ENCODE data around the gene GNAQ.
"Not testable (repeated sequence)": the region's sequence is repeated elsewhere in the genome, so short reads cannot be mapped to it uniquely, and the experiment has no call there.

Gene GNAQ

GRCh38 chr9:77763566-77763965, 268.0 kb downstream of the GNAQ start:
- no peak for DNase-seq

GRCh38 chr9:77760919-77761318, 270.7 kb downstream of the GNAQ start:
- DNase-seq = not testable (repeated sequence)

GRCh38 chr9:77759391-77759790, 272.2 kb downstream of the GNAQ start:
- DNase-seq = no peak

DNA sequence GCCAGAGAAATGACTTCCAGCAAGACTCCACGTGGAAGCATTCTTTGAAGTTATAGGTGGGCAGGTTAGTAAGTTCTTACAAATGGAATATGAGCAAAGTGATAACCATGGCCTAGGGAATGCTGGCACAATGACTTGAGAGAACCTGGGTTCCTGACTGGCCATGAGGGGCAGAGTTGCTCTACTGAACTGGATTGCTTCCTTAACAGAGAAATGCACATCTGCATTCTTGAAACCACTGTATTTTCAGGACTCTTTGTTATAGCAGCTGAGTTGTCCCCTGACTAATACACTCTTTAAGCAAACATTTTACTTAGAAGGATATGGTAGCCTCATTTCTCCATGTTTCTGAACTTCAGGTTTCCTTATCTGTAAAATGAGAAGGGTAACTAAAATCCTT, 275.2 kb downstream of the GNAQ start:
- DNase-seq = no peak

- DNase-seq = no peak
These were observed 278.4 kb downstream of the GNAQ start for GRCh38 chr9:77753180-77753579.

GRCh38 chr9:77752554-77752953, 279.1 kb downstream of the GNAQ start:
- no peak for DNase-seq

DNA sequence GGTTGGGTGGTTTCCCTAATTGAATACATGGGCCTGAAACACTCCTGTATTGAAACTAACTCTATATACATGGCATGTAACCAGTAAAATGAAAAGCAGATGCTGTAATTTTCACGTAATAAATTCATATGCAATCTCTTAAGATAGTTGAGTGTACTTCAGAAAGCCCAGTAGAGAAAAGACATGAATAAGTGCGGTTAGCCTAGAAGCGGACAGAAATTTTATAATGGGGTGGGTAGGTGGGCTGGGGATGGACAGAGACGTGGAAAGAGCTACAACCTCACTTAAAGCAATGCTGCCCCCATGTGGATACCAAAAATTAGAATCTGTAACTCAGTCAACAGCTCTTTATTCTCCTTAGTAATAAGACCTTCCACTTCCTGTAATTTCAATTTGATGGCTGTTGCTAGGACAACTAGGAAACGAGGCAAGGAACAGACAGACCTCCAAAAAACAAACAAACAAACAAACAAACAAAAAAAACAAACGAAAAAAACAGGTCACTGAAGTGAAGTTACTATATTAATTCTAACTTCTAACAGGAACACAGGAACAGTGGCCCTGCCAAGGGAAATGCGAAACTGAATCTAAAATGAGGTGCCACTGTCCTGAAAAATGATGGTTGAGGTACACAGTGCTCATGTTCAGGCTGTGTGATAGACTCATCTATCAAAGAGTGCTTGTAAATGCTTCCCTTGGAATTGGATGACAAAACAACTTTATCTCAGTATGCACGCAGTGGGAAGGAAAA, 280.1 kb downstream of the GNAQ start:
- peak; percentile 52 for DNase-seq

DNA sequence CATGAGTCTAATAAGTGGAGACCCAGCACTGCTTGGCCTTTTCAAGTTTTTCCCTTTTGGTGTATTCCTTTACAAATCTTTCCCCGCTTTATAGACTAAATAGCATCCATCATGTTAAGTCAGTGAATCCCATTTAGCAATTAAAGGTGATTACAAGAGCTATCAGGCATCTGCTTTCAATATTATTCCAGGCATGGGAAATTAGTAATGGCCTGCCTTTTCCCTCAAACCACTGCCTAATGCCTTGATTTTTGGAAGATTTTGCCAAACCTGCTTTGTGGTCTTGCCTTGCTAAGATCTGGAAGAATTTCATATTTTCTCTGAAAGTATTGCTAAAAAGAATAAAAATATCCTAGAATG, 280.6 kb downstream of the GNAQ start:
- DNase-seq = no peak

GRCh38 chr9:77750284-77750683, 281.3 kb downstream of the GNAQ start:
- DNase-seq = no peak

- no peak for DNase-seq
These were observed 283.3 kb downstream of the GNAQ start for GRCh38 chr9:77748214-77748772.

GRCh38 chr9:77747163-77747562, 284.4 kb downstream of the GNAQ start:
- DNase-seq = no peak

DNA sequence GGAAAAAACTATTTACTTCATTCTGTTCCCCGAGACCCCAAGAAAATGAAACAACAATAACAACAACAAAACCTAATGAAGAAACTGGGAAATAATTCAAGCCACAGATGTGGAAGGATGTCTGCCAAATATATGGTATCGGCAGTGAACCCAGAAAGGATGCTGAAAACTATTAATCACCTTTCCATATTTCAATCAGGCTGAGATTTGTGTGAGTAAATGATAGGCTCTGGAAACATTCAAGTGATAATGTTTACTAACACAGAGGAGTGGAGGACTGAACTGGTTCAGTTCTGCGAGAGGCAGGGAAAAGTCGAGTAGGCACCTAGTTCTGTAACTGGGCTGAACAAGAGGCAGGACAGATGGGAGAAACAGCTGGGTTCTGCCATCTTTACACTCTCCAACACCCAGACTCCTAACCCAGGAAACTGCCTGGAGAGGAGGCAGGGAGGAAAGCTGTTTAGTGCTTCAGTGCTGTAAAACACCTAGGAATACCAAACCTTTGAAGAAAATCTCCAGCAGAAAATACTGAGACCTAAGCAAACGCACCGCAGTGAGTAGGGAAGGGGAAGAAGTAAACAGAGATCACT, 286.7 kb downstream of the GNAQ start:
- DNase-seq = no peak

GRCh38 chr9:77743386-77743785, 288.2 kb downstream of the GNAQ start:
- DNase-seq = no peak

DNA sequence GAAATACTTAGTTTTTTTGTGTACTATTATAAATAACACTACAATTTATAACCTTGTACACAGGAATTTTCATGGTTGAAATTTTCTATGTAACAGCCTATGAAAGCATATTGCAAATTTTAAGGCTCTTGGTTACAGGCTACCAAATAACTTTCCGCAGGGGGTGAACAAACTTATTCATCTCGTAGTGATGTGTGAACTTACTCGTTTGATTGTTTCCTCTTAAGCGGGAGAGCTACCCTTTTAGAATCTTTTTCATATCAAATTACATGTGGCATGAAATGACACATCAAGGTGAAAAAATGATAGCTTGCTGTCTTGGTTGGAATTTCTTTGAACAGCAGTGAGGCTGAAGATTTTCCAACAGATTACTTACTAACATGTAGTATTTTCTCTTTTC, 292.7 kb downstream of the GNAQ start:
- DNase-seq = no peak

DNA sequence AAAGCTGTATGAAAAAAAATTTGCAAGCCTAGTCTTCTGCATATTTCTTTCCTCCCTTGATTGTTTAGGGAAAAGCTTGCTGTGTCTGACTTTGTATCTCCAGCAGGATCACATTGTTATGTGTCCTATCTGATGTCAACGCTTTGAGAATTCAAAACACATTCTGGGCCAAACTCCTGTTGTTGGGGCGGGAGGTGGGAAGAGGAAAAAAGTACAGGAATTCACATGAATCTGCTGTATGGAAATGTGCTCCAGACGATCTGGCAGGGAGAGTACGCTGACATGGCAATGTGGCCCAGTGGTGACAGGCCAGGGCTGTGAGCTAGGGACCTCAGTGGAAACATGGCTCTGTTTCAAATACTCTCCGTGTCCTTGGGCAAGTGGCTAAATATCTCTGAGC, 296.1 kb downstream of the GNAQ start:
- no peak for DNase-seq

DNA sequence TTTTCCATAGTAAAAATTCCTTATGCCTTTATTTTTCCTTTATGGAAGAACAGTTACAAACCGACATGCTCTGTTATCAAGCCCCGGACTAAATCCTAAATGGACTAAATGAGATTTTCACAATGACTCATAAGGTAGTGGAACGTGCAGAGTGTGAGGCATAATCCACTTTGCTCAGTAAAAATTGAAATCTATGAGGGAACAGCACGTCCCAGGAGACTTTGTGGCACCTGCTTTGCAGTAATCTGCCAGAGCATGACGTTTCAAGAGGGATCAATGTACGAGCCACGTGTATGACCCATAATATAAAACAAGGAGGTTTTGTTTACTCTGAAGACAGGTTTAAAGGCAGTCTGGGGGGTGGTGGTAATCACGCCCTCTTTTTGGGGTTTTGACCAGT, 299.7 kb downstream of the GNAQ start:
- DNase-seq = no peak

- DNase-seq = no peak
These were observed 300.5 kb downstream of the GNAQ start for GRCh38 chr9:77731008-77731698.

DNA sequence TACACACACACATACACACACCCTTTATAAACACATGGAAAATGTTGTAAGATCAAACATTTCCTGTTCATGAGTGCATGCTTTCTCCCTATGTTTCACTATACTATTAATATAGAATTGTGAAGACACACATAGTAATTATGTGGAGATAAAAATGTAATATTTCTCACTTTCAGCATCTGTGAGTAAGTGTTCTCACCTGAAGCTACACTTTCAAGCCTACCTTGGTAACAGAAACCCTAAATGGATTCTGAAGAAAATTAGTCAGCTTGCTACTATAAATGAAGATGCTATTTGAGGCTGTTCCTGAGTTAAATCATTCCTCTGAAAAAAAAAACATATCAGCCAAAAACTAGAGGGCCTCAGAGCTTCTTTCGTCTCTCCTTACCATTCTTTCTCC, 302.4 kb downstream of the GNAQ start:
- no peak for DNase-seq

- DNase-seq = no peak
These were observed 304.8 kb downstream of the GNAQ start for GRCh38 chr9:77726814-77727213.

DNA sequence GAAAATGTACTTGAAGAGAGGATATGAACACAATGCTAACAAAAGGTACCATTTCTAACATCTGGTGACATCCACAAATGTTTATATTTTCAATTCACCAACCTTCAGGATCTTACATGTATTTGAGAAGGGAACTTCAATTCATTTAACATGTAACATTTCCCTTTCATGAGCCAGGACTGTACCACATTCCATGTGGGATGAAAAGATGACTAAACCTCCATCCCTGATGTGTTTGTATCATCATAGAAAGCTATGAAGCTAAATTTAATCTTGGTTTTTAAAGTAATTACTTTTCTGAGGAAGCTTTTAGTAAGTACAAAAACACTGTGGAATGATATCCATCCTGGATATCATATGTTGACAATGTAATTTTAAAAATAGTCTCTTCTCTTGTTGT, 305.3 kb downstream of the GNAQ start:
- DNase-seq = no peak

DNA sequence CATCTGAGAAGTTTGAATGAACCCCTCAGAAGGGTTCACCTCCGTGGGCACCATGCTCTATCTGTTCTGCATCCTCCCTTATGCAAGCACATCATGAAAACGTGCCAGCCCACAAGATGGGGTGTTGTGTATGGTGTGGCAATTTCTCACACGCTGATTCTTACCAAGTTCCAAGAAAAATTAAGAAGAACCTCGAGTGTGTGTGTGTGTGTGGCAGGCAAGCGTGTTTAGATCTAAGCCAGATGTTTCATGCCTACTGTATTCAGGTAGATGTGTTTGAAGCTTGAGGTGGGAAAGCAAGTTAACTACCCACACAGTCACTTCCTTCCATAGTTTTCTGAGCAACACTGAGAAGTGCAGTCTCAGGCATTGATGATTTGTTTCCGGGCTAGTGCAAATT, 305.8 kb downstream of the GNAQ start:
- DNase-seq = no peak

DNA sequence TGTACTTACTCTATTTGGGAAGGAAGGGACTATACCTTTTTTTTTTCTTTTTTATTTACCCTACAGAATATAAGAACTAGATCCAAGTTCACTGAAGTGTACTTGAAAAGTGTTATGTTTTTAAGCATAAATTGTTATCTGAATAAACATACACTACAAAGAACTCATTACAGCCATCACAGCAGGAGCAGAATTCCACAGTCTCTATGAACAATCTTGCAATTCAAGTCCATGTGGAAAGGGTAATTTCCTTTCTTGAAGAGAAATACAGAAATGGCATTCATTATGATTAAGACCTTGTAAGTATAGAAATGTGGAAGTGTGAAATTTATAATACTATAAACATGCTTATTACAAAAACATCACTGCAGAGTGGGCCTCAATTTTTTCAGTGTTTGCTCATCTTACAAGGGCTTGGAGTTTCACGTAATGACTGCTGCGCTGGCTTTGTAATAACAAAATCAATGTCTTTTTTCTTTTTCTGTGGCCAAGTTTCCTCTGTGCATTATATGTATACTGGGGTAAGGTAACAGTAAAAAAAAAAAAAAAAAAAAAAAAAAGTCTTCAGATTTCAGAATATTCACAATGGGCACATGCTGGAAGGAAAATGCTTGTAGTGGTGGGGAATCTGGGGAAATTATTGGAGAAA, 306.4 kb downstream of the GNAQ start:
- no peak for DNase-seq

DNA sequence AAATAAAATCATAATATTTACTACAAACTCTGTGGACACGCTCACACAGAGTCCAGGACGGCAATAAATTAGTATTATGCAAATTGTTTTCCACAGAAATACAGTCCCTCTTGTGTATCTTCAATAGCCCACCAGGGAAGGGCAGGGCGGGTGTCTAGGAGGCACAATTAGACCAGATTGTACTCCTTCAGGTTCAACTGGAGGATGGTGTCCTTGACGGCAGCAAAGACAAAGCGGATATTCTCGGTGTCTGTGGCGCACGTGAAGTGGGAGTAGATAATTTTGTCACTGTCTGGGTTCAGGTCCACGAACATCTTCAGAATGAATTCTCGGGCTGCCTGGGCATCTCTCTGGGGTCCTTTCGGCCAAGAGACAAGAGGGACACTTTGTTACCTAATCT, 310.5 kb downstream of the GNAQ start:
- not testable (repeated sequence) for DNase-seq

DNA sequence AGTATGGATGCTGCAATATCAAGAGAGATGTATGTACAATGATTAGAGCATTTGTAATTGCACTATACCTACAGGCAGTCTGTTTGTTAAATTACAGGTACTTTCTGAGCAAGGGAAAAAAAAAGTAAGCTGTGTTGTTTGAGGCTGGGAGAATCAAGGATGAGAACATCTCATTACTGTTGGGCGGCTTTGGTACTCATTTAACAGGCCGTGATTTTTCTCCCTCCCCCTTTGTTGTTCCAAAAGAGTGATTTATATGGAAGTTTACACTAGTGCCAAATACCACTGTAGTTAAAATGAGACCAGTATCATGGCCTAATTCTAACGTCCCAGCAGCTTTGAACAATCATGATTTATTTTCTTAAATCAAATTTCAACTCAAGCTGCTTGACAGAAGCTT, 312.3 kb downstream of the GNAQ start:
- no peak for DNase-seq

All from femur (tissue), 1 donor.